Measurements from ENCODE around the gene APOF.
A peak's percentile ranks its signal among the peaks of the same experiment; 100 is the strongest.
"Not testable (repeated sequence)": the region's sequence is repeated elsewhere in the genome, so short reads cannot be mapped to it uniquely, and the experiment has no call there.

APOF gene

DNA sequence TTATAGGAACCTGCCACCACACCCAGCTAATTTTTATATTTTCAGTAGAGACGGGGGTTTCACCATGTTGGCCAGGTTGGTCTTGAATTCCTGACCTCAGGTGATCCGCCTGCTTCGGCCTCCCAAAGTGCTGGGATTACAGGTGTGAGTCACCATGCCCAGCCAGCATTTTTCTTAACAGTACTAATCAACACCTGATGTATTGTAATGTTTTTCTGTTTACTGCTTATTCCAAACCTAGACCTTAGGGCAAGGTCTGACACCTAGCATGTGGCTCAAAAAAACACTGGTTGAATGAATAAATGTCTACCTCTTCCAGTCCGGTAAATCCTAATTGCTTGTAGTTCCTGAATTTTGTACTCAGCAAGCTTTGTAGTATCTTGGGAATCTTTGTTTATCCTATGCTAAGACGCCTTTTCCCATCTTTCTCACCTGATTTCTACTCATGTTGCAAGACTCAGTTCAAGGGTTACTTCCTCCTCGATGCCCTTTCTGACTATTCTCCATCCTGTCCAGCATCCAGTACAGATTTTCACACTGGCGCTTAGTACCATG lies 31.6 kb downstream of the APOF start:
- no peak for DNase-seq

DNA sequence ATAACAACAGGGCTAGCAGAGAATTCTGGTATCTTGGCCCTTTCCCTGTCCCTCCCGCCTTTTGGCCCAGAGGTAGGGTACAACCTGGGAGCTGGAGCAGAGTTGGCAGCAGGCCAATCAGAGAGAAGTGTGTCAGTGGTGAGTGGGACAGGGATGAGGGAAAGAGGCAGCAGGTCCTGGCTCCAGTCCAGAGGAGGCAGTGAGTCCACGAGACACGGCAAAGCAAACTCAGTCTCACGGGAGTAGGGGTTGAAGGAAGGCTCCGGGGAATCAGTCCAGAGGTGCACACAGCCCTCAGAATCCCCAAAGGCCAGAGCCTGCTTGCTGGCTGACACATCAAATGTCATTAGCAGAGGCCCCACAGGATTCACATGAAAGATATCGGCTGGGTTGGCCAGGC lies 36.1 kb downstream of the APOF start:
- DNase-seq, result peak; percentile 21

DNA sequence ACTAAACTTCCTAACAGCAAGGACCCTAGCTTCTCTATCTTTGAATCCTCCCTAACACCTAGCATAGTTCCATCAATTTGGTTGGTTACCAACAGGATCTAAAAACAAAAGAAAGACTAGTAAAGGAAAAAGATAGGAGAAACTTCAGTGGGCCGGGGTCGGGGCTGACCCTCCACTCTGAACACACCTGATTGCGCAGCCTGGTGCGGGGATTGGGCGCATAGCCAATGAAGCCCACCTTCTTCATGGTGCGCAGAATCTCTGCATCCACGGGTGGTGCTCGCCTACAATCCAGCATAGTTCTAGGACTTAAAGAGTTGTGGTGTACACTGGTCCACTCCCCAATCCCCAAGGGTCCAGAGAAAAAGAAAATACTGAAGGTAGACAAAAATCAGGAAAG lies 36.5 kb downstream of the APOF start:
- no peak for DNase-seq

DNA sequence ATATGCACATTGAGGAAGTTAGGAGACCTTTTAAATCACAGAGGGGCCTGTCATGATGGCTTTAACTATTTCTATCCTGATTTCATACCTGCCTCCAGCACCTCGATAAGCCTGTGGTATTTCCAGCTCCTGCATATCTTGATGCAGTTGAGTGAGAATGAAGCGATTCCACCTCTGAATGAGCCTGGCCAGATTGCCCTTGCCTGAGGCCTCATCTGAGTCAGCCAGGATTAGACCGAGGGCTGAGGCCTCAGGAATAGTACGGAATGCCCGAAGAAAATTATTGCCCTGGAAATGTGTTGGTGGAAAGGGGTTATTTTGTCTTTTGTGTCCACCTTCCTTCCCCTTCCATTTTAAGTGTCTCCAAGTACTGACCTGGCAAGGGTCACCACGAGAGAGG lies 38.5 kb downstream of the APOF start:
- DNase-seq, result no peak

DNA sequence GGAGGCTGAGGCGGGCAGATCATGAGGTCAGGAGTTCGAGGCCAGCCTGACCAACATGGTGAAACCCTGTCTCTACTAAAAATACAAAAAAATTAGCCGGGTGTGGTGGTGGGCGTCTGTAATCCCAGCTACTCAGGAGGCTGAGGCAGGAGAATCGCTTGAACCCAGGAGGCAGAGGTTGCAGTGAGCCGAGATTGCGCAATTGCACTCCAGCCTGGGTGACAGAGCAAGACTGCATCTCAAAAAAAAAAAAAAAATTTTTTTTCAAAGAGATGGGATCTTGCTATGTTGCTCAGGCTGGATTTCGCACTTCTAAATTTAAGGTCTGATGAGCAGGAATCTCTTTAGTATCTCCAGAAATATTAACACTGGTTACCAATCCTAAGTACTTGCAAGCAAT lies 41.0 kb downstream of the APOF start:
- DNase-seq, result not testable (repeated sequence)

DNA sequence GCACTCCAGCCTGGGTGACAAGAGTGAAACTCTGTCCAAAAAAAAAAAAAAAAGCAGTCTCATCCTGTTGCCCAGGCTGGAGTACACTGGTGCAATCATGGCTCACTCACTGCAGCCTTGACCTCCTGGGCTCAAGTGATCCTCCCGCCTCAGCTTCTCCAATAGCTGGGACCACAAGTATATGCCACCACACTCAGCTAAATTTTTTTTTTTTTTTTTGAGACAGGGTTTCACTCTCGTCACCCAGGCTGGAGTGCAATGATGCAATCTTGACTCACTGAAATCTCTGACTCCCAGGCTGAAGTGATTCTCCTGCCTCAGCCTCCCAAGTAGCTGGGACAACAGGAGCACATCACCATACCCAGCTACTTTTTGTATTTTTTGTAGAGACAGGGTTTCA lies 41.6 kb downstream of the APOF start:
- DNase-seq, result no peak

DNA sequence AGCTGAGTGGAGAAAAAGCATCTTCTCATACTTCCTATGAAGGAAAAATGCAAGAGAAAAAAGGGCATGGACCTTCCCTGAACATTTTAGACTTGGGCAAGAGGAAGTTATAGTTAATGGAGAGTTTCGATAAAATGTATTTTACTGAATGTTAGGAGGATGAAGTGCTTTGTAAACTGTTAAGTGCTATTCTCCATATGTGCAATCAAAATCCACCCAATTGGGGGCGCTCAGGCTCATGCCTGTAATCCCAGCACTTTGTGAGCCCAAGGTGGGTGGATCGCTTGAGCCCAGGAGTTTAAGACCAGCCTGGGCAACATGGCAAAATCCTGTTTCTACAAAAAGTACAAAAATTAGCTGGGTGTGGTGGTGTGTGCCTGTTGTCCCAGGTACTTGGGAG lies 45.0 kb downstream of the APOF start:
- DNase-seq, result no peak

DNA sequence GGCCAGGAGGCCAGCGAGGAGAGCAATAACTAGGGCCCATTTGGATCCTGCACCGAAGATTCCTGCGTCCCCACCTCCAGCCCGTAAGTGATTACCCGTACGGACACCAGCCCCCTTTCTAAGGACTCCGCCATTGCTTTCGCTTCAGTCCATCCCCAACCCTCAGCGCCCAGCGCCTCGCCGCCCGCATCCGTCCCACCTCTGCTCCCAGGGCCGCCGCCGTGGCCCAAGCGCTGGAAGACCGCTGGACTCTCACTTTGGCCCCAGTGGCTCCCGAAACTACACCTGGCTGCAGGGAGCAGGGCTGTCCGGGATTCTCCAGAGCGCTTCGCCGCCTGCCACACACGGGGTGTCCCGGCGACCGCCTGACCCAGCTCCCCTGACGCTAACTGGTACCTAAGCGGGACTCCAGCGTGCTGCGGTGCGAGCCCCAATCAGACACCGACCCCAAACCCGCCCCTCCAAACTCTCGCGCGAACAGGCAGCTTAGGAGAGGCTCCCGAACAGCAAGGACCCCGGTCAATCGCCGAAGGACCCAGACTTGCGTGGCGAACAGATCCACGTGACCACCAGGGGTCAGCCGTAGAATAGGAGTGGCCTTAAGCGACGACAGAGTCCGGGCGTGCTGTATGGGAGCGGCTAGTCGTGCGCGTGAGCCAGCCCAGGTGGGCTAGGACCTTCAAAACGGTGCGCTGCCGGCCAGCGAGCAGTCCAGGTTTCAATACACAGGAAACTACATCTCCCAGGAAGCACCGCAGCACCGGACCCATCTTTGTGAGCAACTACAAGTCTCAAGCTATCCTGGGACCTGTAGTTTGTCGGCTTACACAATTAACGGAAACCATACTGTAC lies 46.8 kb downstream of the APOF start, which contains the start of gene CNPY2:
Gene CNPY2, minus strand, starts transcription at position 367 of the 852 bp plus-strand sequence. CDS start 771 bp downstream, outside the sequence.
- peak; percentile 99 for DNase-seq

DNA sequence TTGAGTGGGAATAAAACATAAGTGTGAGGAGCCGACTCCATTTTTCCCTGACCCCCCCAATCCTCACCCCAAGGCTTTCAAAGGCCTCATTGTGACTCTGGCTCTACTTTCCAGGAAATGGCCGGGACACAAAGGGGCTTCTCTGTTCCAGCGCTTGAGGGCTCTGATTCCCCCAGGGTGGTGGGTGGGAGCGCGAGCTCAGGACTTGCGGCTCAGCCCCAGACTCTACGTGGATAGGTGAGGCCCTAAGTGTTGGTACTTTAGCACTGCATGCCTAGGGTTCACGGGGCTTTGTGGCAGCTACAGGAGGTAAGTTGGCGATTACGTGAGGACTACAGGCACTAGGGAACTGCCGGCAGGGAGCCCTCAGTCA lies 47.4 kb downstream of the APOF start:
- peak; percentile 58 for DNase-seq

DNA sequence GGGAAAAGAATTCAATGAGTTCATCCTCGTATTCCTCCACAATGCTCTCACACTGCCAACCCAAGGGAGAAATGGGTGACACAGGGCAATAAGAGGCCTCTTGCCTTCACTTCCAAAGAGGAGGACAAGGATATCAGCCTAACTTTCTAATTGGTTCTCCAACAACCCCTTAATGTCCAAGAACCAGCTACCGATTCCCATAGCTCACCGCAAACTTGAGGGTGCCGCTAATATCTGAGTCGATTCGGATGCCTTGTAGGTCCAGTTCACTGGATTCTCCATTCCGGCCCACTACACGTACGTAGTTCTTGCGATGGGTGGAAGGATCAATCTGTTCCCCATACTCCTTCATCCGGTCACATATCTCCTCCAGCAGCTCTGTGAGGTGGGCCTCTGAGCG lies 51.7 kb downstream of the APOF start:
- no peak for DNase-seq
